ENCODE data around the gene OSTC.

OSTC gene

GRCh38 chr4:108650212-108651013 is at the start of gene OSTC:
OSTC (plus strand) TSS chr4:108650599; CDS start chr4:108650656, 57 bp downstream.
- peak; percentile 78 for DNase-seq

- DNase-seq, result no peak
Measured at GRCh38 chr4:108601106-108601505, 49.3 kb upstream of the OSTC start.

- DNase-seq, result no peak
Measured at GRCh38 chr4:108601532-108601931, 48.9 kb upstream of the OSTC start.

GRCh38 chr4:108602163-108602562 is 48.2 kb upstream of the OSTC start:
- no peak for DNase-seq

- no peak for DNase-seq
Measured at GRCh38 chr4:108607079-108607815, 43.2 kb upstream of the OSTC start.

DNA sequence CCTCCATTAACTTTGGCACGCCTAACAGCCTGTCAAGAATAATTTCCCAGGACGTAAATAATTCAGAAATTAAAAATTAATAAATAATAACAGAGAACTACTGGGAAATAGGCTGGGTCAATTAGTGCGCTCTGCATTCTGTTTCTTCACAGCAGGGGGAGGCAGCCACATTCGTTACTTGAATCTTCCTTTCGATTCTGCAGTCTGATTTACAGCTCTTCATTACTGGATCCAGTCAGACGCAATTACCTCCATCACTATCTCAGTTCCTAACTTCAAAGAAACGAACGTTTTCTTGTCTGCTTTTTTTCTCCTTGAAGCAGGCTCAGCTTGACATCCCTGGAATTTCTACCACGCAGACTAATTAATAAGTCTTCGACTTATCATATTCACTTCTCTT is 39.0 kb upstream of the OSTC start:
- no peak for DNase-seq

GRCh38 chr4:108612365-108612764 is 38.0 kb upstream of the OSTC start:
- no peak for DNase-seq

- DNase-seq, result no peak
Measured at GRCh38 chr4:108619372-108620100, 30.9 kb upstream of the OSTC start.

DNA sequence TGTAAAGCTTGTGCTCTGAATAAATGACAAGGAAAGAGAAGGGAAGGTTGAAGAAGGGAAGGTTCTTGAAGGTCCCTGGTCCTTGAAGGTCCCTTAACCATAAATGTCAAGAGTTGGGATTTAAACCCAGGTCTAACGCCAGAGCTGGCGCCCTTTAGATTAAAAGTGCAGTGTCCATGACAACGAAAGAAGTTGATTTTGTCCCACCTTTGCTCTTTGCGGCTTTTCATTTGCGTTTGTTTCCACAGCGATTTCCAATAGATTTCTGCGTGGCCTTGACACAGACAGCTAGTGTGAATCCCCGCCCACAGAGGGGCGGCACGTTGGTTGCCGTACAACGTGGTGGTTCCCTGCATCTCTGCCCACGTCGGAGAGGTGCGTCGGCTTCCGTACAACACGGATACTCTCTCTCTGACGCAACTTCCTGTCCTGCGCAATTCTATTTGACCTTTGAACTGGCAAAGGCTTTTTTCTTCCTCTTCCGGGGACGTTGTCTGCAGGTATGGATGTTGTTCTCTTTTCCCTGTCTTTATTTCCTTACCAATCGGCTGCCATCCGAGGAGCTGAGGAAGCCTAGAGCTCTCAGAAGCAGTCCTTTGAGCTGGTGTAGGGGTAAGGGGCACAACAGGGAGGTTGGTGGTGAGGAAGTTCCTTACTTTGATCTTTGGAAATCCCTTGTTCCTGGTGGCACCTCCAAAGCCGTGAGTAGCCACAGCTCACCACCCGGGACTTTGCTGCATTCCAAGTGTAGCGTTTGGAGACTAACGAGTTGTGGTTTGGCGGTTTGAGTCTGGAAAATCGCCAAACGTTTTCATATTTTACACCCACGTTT is 30.1 kb upstream of the OSTC start, which contains the start of gene RPL34:
RPL34 (plus strand) TSS at position 476 of the 832 bp plus-strand sequence. CDS start 1,384 bp downstream, outside the sequence.
- DNase-seq, result peak; percentile 95

GRCh38 chr4:108620933-108621905 is 29.2 kb upstream of the OSTC start:
- DNase-seq, result no peak

GRCh38 chr4:108622022-108622421 is 28.4 kb upstream of the OSTC start:
- DNase-seq, result no peak

DNA sequence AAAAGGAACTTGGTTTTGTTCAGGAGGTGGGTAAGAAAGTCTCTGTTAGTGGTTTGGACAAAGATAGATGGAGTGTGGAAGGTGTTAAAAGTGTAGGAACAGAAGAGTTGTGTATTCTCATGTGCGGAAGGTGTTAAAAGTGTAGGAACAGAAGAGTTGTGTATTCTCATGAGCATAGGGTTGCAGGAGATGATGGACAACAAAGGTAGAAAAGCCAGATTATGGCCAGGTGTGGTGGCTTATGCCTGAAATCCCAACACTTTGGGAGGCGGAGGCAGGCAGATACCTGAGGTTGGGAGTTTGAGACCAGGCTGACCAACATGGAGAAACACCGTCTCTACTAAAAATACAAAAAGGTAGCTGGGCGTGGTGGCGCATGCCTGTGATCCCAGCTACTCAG is 27.6 kb upstream of the OSTC start:
- no peak for DNase-seq

DNA sequence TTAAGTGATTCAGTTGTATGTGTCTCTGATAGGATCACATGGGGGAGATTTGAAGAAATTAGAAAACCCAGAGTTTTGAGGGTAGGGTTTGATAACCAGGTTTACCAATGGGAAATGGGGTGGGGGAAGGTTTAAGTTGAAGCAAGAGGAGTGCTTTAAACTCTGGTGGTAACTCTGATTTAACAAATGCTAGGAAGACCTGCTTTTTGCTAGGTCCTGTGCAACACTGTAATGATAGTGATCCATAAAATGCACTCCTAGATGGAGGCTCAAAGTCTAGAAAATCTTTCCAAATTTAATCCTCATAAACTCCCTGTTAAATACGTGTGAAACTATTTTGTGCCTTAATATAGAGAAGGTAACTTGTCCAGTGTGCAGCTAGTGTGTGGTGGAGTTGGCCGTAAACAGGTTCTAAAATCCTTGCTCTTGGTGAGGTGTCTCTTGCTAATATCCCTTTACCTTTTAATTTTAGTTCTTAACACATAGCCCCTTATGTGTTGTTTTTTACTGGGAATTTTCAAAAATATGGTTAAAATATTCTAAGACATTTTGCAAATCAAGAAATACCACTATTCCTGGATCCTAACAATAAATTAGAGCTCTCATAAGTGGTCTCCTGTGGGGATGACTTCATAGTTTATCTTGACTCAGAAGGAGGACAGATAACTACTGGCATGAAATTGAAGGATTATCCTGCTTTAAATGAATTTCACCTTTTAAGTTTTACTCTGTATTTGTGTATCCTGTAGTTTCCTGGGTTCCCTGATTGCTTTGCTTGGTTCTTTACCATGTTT is 25.9 kb upstream of the OSTC start:
- DNase-seq, result no peak

- no peak for DNase-seq
Measured at GRCh38 chr4:108626056-108626455, 24.3 kb upstream of the OSTC start.

DNA sequence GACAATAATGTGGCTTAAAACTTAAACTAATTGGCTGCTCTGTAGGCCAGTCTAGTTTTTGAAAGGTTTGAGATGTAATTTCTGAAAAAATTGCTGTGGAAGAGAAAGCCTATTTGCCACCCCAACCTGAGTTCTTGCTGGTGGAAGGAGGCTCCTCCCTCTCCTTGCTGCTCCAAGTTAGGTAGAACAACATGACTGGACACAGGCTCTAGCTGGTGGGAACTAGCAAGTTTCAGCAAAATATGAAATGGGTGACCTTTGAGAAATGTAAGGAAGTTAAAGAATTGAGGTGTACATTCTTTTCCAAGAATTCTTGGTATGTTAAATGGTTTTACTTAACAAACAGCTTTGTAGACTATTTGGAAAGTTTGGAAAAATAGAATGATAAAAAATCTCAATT is 22.0 kb upstream of the OSTC start:
- DNase-seq, result no peak

DNA sequence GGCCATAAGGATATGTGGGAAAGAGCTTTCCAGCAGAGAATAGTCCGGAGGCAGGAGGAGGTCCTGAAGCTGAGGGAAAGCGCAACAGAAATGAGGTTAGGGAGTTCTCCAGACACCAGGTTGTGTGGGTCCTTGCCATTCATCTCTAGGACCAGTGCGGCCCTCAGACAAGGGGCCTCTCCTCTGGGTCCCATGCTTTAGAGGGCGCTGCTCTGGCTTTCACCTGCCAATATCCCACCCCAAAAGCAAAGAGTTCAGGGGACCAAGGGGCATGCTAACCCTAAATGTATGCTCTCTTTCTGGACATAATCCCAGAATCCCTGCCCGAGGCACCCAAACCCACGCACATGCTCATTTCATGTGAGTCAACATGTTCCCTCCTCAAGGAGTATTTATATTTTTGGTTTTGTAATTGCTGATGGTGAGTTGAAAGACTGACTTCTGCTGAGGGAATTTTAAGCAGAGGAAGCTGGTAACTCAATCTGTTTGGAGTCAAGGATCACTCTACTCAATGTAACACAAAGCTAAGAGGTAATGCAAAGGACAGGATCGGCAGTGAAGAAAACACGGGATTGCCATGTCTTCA is 15.2 kb upstream of the OSTC start:
- DNase-seq, result no peak

GRCh38 chr4:108636246-108636645 is 14.2 kb upstream of the OSTC start:
- no peak for DNase-seq

DNA sequence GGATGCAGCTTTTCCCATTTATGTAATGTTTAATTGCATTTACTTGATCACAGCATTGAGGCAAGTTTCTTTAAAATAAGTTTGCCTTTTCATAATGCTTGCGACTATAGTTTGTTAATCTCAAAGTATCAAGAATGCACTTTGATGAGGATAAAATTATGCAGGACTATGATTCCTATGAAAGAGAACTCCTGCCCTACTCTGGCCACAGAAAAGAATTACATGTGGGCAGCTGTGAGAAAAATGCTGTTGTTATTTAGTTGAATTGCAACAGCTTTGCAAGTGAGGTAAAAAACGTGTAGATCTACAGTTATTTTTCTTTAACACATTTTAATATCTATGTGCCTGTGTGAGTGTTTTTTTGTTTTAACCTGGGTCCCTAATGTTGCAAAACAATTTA is 12.5 kb upstream of the OSTC start:
- no peak for DNase-seq

GRCh38 chr4:108644237-108644636 is 6.2 kb upstream of the OSTC start:
- no peak for DNase-seq

GRCh38 chr4:108646706-108647105 is 3.7 kb upstream of the OSTC start:
- DNase-seq, result no peak
